ENCODE results near the gene HTT. TPM values are rescaled to one million over a fixed set of nuclear protein-coding genes. Genes with fewer than 3 reads are reported as not detected.
A peak's percentile ranks its signal among the peaks of the same experiment; 100 is the strongest.

Gene HTT
- total and polyA plus RNA-seq, 2 of the 13 experiments (the other 11 are each of a cell fraction or from before 2014, with no cell fraction given) = 17.5 to 19.5 TPM

DNA sequence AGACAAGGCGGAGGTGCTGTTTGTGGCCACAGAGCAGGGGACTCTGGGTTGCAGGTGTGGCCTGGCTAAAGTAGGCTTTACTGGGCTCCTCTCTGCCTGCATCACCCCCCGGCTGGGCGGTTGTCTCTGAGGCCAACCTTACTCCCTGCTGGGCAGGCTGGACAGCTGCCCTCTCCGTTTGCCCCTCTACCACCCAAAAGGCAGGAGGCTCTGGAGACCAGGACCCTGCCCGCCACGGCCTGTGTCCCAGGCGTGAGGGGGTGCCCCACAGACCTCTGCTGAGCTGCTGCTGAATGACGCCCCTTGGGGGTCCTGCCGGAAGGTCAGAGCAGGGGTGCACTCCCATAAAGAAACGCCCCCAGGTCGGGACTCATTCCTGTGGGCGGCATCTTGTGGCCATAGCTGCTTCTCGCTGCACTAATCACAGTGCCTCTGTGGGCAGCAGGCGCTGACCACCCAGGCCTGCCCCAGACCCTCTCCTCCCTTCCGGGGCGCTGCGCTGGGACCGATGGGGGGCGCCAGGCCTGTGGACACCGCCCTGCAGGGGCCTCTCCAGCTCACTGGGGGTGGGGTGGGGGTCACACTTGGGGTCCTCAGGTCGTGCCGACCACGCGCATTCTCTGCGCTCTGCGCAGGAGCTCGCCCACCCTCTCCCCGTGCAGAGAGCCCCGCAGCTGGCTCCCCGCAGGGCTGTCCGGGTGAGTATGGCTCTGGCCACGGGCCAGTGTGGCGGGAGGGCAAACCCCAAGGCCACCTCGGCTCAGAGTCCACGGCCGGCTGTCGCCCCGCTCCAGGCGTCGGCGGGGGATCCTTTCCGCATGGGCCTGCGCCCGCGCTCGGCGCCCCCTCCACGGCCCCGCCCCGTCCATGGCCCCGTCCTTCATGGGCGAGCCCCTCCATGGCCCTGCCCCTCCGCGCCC is 1.1 kb upstream of the HTT start (continued):
- TF ChIP-seq, protein P1, sequence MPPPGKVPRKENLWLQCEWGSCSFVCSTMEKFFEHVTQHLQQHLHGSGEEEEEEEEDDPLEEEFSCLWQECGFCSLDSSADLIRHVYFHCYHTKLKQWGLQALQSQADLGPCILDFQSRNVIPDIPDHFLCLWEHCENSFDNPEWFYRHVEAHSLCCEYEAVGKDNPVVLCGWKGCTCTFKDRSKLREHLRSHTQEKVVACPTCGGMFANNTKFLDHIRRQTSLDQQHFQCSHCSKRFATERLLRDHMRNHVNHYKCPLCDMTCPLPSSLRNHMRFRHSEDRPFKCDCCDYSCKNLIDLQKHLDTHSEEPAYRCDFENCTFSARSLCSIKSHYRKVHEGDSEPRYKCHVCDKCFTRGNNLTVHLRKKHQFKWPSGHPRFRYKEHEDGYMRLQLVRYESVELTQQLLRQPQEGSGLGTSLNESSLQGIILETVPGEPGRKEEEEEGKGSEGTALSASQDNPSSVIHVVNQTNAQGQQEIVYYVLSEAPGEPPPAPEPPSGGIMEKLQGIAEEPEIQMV (CRISPR knock-in tag; IDR thresholded peaks at IDR 0.05; ENCODE audit: low read depth) = no peak
- TF ChIP-seq U2AF2 (IDR thresholded peaks at IDR 0.05; ENCODE audit: low read depth, low read length) (no peak), KLF12 (CRISPR knock-in tag; IDR thresholded peaks at IDR 0.05; ENCODE audit: borderline replicate concordance) (peak; percentile 36; the same call in 1 of the 2 replicates), ZFP62 (CRISPR knock-in tag; IDR thresholded peaks at IDR 0.05) (no peak), ZNF607 (CRISPR knock-in tag; IDR thresholded peaks at IDR 0.05; ENCODE audit: borderline replicate concordance) (peak; percentile 49; the same call in 1 of the 2 replicates), FOXP1 (IDR thresholded peaks at IDR 0.05) (no peak), FOXP1 (CRISPR knock-in tag; IDR thresholded peaks at IDR 0.05) (no peak; the same call in 1 of the 2 replicates), ZNF530 (CRISPR knock-in tag; IDR thresholded peaks at IDR 0.05; ENCODE audit: low read depth) (no peak), NR2F1 (CRISPR knock-in tag; IDR thresholded peaks at IDR 0.05) (peak; percentile 9 to 48; a peak in 1 of 4 replicates), MEF2D (CRISPR knock-in tag; IDR thresholded peaks at IDR 0.05) (no peak), ZNF616 (CRISPR knock-in tag; IDR thresholded peaks at IDR 0.05; ENCODE audit: low read depth) (peak; percentile 40; the same call in 1 of the 2 replicates), ZNF17 (CRISPR knock-in tag; IDR thresholded peaks at IDR 0.05) (no peak), SIX1 (CRISPR knock-in tag; IDR thresholded peaks at IDR 0.05; ENCODE audit: borderline replicate concordance) (no peak), DMAP1 (CRISPR knock-in tag; IDR thresholded peaks at IDR 0.05) (peak; percentile 78), ARID2 (CRISPR knock-in tag; IDR thresholded peaks at IDR 0.05; ENCODE audit: borderline replicate concordance) (no peak), RORA (CRISPR knock-in tag; IDR thresholded peaks at IDR 0.05) (no peak), KDM3A (CRISPR knock-in tag; IDR thresholded peaks at IDR 0.05; ENCODE audit: low read depth) (0 out of 2 replicates have a peak, but pooled peaks have one; percentile 70)
- TF ChIP-seq, protein P2, sequence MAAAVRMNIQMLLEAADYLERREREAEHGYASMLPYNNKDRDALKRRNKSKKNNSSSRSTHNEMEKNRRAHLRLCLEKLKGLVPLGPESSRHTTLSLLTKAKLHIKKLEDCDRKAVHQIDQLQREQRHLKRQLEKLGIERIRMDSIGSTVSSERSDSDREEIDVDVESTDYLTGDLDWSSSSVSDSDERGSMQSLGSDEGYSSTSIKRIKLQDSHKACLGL (CRISPR knock-in tag; IDR thresholded peaks at IDR 0.05) = peak; percentile 43; the same call in 1 of the 2 replicates
- TF ChIP-seq, protein P3, sequence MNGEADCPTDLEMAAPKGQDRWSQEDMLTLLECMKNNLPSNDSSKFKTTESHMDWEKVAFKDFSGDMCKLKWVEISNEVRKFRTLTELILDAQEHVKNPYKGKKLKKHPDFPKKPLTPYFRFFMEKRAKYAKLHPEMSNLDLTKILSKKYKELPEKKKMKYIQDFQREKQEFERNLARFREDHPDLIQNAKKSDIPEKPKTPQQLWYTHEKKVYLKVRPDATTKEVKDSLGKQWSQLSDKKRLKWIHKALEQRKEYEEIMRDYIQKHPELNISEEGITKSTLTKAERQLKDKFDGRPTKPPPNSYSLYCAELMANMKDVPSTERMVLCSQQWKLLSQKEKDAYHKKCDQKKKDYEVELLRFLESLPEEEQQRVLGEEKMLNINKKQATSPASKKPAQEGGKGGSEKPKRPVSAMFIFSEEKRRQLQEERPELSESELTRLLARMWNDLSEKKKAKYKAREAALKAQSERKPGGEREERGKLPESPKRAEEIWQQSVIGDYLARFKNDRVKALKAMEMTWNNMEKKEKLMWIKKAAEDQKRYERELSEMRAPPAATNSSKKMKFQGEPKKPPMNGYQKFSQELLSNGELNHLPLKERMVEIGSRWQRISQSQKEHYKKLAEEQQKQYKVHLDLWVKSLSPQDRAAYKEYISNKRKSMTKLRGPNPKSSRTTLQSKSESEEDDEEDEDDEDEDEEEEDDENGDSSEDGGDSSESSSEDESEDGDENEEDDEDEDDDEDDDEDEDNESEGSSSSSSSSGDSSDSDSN (CRISPR knock-in tag; IDR thresholded peaks at IDR 0.05) = peak; percentile 75; the same call in 1 of the 2 replicates
- TF ChIP-seq, protein P4, sequence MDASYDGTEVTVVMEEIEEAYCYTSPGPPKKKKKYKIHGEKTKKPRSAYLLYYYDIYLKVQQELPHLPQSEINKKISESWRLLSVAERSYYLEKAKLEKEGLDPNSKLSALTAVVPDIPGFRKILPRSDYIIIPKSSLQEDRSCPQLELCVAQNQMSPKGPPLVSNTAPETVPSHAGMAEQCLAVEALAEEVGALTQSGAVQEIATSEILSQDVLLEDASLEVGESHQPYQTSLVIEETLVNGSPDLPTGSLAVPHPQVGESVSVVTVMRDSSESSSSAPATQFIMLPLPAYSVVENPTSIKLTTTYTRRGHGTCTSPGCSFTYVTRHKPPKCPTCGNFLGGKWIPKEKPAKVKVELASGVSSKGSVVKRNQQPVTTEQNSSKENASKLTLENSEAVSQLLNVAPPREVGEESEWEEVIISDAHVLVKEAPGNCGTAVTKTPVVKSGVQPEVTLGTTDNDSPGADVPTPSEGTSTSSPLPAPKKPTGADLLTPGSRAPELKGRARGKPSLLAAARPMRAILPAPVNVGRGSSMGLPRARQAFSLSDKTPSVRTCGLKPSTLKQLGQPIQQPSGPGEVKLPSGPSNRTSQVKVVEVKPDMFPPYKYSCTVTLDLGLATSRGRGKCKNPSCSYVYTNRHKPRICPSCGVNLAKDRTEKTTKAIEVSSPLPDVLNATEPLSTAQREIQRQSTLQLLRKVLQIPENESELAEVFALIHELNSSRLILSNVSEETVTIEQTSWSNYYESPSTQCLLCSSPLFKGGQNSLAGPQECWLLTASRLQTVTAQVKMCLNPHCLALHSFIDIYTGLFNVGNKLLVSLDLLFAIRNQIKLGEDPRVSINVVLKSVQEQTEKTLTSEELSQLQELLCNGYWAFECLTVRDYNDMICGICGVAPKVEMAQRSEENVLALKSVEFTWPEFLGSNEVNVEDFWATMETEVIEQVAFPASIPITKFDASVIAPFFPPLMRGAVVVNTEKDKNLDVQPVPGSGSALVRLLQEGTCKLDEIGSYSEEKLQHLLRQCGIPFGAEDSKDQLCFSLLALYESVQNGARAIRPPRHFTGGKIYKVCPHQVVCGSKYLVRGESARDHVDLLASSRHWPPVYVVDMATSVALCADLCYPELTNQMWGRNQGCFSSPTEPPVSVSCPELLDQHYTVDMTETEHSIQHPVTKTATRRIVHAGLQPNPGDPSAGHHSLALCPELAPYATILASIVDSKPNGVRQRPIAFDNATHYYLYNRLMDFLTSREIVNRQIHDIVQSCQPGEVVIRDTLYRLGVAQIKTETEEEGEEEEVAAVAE (CRISPR knock-in tag; IDR thresholded peaks at IDR 0.05; ENCODE audit: borderline replicate concordance) = 0 out of 2 replicates have a peak, but pooled peaks have one; percentile 48

Measured in HepG2 (cell line).